ACHN (cell line): ENCODE measurements around the gene TSACC.
"Not testable (repeated sequence)": the region's sequence is repeated elsewhere in the genome, so short reads cannot be mapped to it uniquely, and the experiment has no call there.

Experiments used
- DNase-seq: peaks from one replicate; pipeline ENCODE4 v3.0.0-alpha.2; 2015
- in situ Hi-C: cut with HindIII; loops from 2 replicates; pipeline ENCODE4 v1.10.0; 2017; ENCODE audit warnings: low sequenced_read_pairs, low pct_ligation_motif_present, low pct_unique_long_range_greater_than_20kb

TSACC gene

GRCh38 chr1:156338180-156338976 is at the start of gene TSACC, which contains the start of gene CCT3:
TSS of gene TSACC (plus strand) at chr1:156338526. CDS start at chr1:156339758, 1,232 bp downstream.
TSS of gene CCT3 (minus strand) at chr1:156338292. CDS start at chr1:156338184, 108 bp downstream.
- in situ Hi-C loops, result no loop called here
- DNase-seq, result peak; percentile 99

- no peak for DNase-seq
- in situ Hi-C loops, result no loop called here
These were observed 48.5 kb upstream of the TSACC start for GRCh38 chr1:156289857-156290256.

- peak; percentile 87 for DNase-seq
- in situ Hi-C loops, result no loop called here
These were observed 46.9 kb upstream of the TSACC start for GRCh38 chr1:156291226-156292061.

GRCh38 chr1:156293098-156293434 is 45.3 kb upstream of the TSACC start:
- in situ Hi-C loops, result no loop called here
- DNase-seq, result no peak

GRCh38 chr1:156293895-156294294 is 44.4 kb upstream of the TSACC start:
- no peak for DNase-seq
- in situ Hi-C loops, result no loop called here

GRCh38 chr1:156295391-156295947 is 42.9 kb upstream of the TSACC start, which contains the start of gene GLMP:
TSS of gene GLMP (minus strand) at chr1:156295679. CDS start at chr1:156295645, 34 bp downstream.
- peak; percentile 58 for DNase-seq

GRCh38 chr1:156298852-156299357 is 39.4 kb upstream of the TSACC start, which contains the start of gene VHLL:
TSS of gene VHLL (minus strand) at chr1:156299307. CDS start at chr1:156299189, 118 bp downstream.
- no peak for DNase-seq
- in situ Hi-C loops, result no loop called here

More at GRCh38 chr1:156295391-156295947, 42.9 kb upstream of the TSACC start, which contains the start of gene GLMP:
- in situ Hi-C loops, result no loop called here

GRCh38 chr1:156303241-156303640 is 35.1 kb upstream of the TSACC start:
- no peak for DNase-seq
- in situ Hi-C loops, result no loop called here

GRCh38 chr1:156305215-156305614 is 33.1 kb upstream of the TSACC start:
- no peak for DNase-seq
- in situ Hi-C loops, result no loop called here

- in situ Hi-C loops, result no loop called here
- DNase-seq, result no peak
These were observed 30.2 kb upstream of the TSACC start for GRCh38 chr1:156308078-156308477.

GRCh38 chr1:156310962-156311361 is 27.4 kb upstream of the TSACC start:
- in situ Hi-C loops, result no loop called here
- no peak for DNase-seq

GRCh38 chr1:156316909-156317308 is 21.4 kb upstream of the TSACC start:
- no peak for DNase-seq
- in situ Hi-C loops, result no loop called here

GRCh38 chr1:156319664-156320063 is 18.7 kb upstream of the TSACC start:
- in situ Hi-C loops, result no loop called here
- peak; percentile 38 for DNase-seq

- in situ Hi-C loops, result no loop called here
- no peak for DNase-seq
These were observed 17.8 kb upstream of the TSACC start for GRCh38 chr1:156320560-156320959.

GRCh38 chr1:156323179-156323578 is 15.1 kb upstream of the TSACC start:
- in situ Hi-C loops, DNase-seq: not testable (repeated sequence)

- no peak for DNase-seq
- in situ Hi-C loops, result no loop called here
These were observed 2.1 kb upstream of the TSACC start for GRCh38 chr1:156336242-156336641.

- in situ Hi-C loops, result no loop called here
- DNase-seq, result peak; percentile 9
These were observed 1.1 kb upstream of the TSACC start for GRCh38 chr1:156337052-156337887.

GRCh38 chr1:156337888-156338179 is 492 bp upstream of the TSACC start:
- DNase-seq, result no peak
- in situ Hi-C loops, result no loop called here
